Esophagus squamous epithelium (tissue), 5 donors: ENCODE results near the gene SCAMP1. TPM values are rescaled to one million over a fixed set of nuclear protein-coding genes. Genes with fewer than 3 reads are reported as not detected.

Experiments
- DNase-seq: peaks from one replicate; lab custom pipeline; 2025; lab: John Stamatoyannopoulos, UW
- H3K27ac ChIP-seq, 4 donors: fragments of 200-600 bp; sonication (generic); one replicate each; pipeline ENCODE4 v1.5.1; 2016 to 2019; ENCODE audit warnings: mild to moderate bottlenecking in 1 of 4
- H3K27me3 ChIP-seq, 4 donors: fragments of 200-600 bp; sonication (generic); 1 replicate in 3 of 4; 2 replicates in 1 of 4; pipeline versions ENCODE4 v1.5.1 to v1.6.0; 2017 to 2021; ENCODE audit warnings: antibody characterized with exemption in 1 of 4
- H3K36me3 ChIP-seq, 3 donors: fragments of 200-600 bp; sonication (generic); one replicate each; pipeline ENCODE4 v1.5.1; 2016 to 2019
- H3K4me1 ChIP-seq, 3 donors: fragments of 200-600 bp; sonication (generic); one replicate each; pipeline ENCODE4 v1.5.1; 2017 to 2019
- H3K4me3 ChIP-seq, 4 donors: fragments of 200-600 bp; sonication (generic); 1 replicate in 3 of 4; 2 replicates in 1 of 4; pipeline ENCODE4 v1.5.1; 2016 to 2019; ENCODE audit warnings: mild to moderate bottlenecking in 2 of 4, moderate library complexity in 1 of 4
- H3K9me3 ChIP-seq, 3 donors: fragments of 200-600 bp; sonication (generic); one replicate each; pipeline ENCODE4 v1.5.1; 2016 to 2019
- CTCF ChIP-seq, 6 experiments: fragments of 450-650 bp in 4 of 6; fragments of 200-600 bp in 2 of 6; sonication (generic) in 2 of 6; IDR thresholded peaks; one replicate each; pipeline ENCODE4 v1.5.1; 2016 to 2019; ENCODE audit warnings: antibody characterized with exemption in 6 of 6, mild to moderate bottlenecking in 4 of 6, moderate library complexity in 4 of 6
- POLR2A ChIP-seq, 4 donors: fragments of 450-650 bp; IDR thresholded peaks; one replicate each; pipeline ENCODE4 v1.6.1; 2017; ENCODE audit warnings: antibody characterized with exemption in 4 of 4, mild to moderate bottlenecking in 4 of 4, moderate library complexity in 3 of 4
- WGBS, 2 donors: methylation state at CpG; one replicate each; pipeline ENCODE4 v1.1.5; 2018; 5-methylcytosine and 5-hydroxymethylcytosine counted together
- intact Hi-C: fragments of 100-400 bp; cut with DNase I; formaldehyde crosslinking; loops from one replicate; pipeline ENCODE4 v1.15.0; 2022
- total RNA-seq, 4 donors: library from RNA; depleted of rRNA; stranded (reverse); fragments of >200 nt; gene quantifications; one replicate each; pipeline ENCODE4 v1.1.0, GENCODE V29; 2016
- donor health status: DM: yes; HTN: yes; CAD: no.

The SCAMP1 gene
- total RNA-seq, 4 donors from 2014 or later: 15.2 to 27.6 (median 21.3) TPM

GRCh38 chr5:78487846-78488245 lies 127.4 kb downstream of the SCAMP1 start:
- WGBS, 2 donors: 51 to 83% methylated on average over 4 of the region's 4 CpGs
- Histone ChIP-seq H3K4me1 (peaks cover 0 to 21% (median 0%) of the 10 kb centered on the region in 3 donors), H3K27me3 (no peaks in the 10 kb centered on the region), H3K4me3 (no peak overlapping the region), H3K9me3 (no peaks in the 10 kb centered on the region), H3K27ac (no peak overlapping the region), H3K36me3 (peaks cover 0 to 15% (median 0%) of the 10 kb centered on the region in 3 donors)
- intact Hi-C loops: no loop called here
- TF ChIP-seq POLR2A (IDR thresholded peaks at IDR 0.05) (no peak), CTCF (IDR thresholded peaks at IDR 0.05) (no peak)
- no peak for DNase-seq

- H3K9me3 ChIP-seq: no peaks in the 10 kb centered on the region
- TF ChIP-seq POLR2A (IDR thresholded peaks at IDR 0.05): no peak
- no peak for TF ChIP-seq CTCF (IDR thresholded peaks at IDR 0.05)
- no peak for DNase-seq
- 74 to 81% methylated on average over 3 to 4 of the region's 4 CpGs for WGBS, 2 donors
- H3K4me1 ChIP-seq: peaks cover 0 to 12% (median 0%) of the 10 kb centered on the region in 3 donors
- no peak overlapping the region for H3K27ac ChIP-seq
- H3K27me3 ChIP-seq: no peaks in the 10 kb centered on the region
- intact Hi-C loops: no loop called here
- no peak overlapping the region for H3K4me3 ChIP-seq
- H3K36me3 ChIP-seq: peaks cover 0 to 15% (median 0%) of the 10 kb centered on the region in 3 donors
Measured at GRCh38 chr5:78490709-78491485, 130.5 kb downstream of the SCAMP1 start.

- no peak overlapping the region for H3K27ac ChIP-seq
- no peak overlapping the region for H3K4me3 ChIP-seq
- intact Hi-C loops: no loop called here
- H3K9me3 ChIP-seq: no peaks in the 10 kb centered on the region
- no peaks in the 10 kb centered on the region for H3K27me3 ChIP-seq
- H3K4me1 ChIP-seq: peaks cover 0 to 26% (median 6%) of the 10 kb centered on the region in 3 donors
- H3K36me3 ChIP-seq: peaks cover 0 to 15% (median 0%) of the 10 kb centered on the region in 3 donors
- TF ChIP-seq CTCF (IDR thresholded peaks at IDR 0.05) (no peak), POLR2A (IDR thresholded peaks at IDR 0.05) (no peak)
- no peak for DNase-seq
- WGBS, 2 donors: 88 to 91% methylated on average over 2 of the region's 2 CpGs
Measured at GRCh38 chr5:78492224-78492623, 131.8 kb downstream of the SCAMP1 start.

GRCh38 chr5:78492650-78493049 lies 132.2 kb downstream of the SCAMP1 start:
- 80 to 83% methylated on average over 1 to 7 of the region's 7 CpGs for WGBS, 2 donors
- no peaks in the 10 kb centered on the region for H3K27me3 ChIP-seq
- H3K27ac ChIP-seq: no peak overlapping the region
- H3K4me3 ChIP-seq: no peak overlapping the region
- TF ChIP-seq POLR2A (IDR thresholded peaks at IDR 0.05): no peak
- TF ChIP-seq CTCF (IDR thresholded peaks at IDR 0.05): no peak
- intact Hi-C loops: no loop called here
- peaks cover 0 to 29% (median 6%) of the 10 kb centered on the region in 3 donors for H3K4me1 ChIP-seq
- peaks cover 0 to 15% (median 0%) of the 10 kb centered on the region in 3 donors for H3K36me3 ChIP-seq
- no peaks in the 10 kb centered on the region for H3K9me3 ChIP-seq
- no peak for DNase-seq

- TF ChIP-seq CTCF (IDR thresholded peaks at IDR 0.05) (no peak), POLR2A (IDR thresholded peaks at IDR 0.05) (no peak)
- Histone ChIP-seq H3K27me3 (no peaks in the 10 kb centered on the region), H3K36me3 (no peaks in the 10 kb centered on the region), H3K27ac (no peak overlapping the region), H3K4me1 (peaks cover 0 to 38% (median 6%) of the 10 kb centered on the region in 3 donors), H3K9me3 (no peaks in the 10 kb centered on the region), H3K4me3 (no peak overlapping the region)
- DNase-seq: no peak
- 58 to 62% methylated on average over 6 of the region's 6 CpGs for WGBS, 2 donors
- intact Hi-C loops: no loop called here
Measured at GRCh38 chr5:78495800-78496199, 135.4 kb downstream of the SCAMP1 start.
